GM23248 (cell line): Measurements from ENCODE around the gene HSFX1. TPM values are rescaled to one million over a fixed set of nuclear protein-coding genes. Genes with fewer than 3 reads are reported as not detected.
"Not testable (repeated sequence)": the region's sequence is repeated elsewhere in the genome, so short reads cannot be mapped to it uniquely, and the experiment has no call there.

ENCODE experiments used
- DNase-seq: peaks from one replicate; pipeline ENCODE4 v3.0.0-alpha.2; 2015
- H2AFZ ChIP-seq: fragments of 200-600 bp; sonication (generic); 2 replicates; pipeline ENCODE4 v1.6.1; 2016; ENCODE audit warnings: antibody characterized with exemption
- H3F3A ChIP-seq: fragments of 200-600 bp; sonication (generic); 2 replicates; pipeline ENCODE4 v1.6.1; 2016; ENCODE audit warnings: mild to moderate bottlenecking, antibody characterized with exemption, mixed run types; ENCODE audit not compliant: insufficient read depth
- H3K27ac ChIP-seq: fragments of 200-600 bp; sonication (generic); 2 replicates; pipeline ENCODE4 v1.5.1; 2016; ENCODE audit warnings: mild to moderate bottlenecking
- H3K27me3 ChIP-seq: fragments of 200-600 bp; sonication (generic); replicated peaks from 2 replicates; pipeline ENCODE4 v1.6.1; 2016; ENCODE audit warnings: mild to moderate bottlenecking; ENCODE audit not compliant: insufficient read depth
- H3K36me3 ChIP-seq: fragments of 200-600 bp; sonication (generic); 2 replicates; pipeline ENCODE4 v1.6.1; 2016; ENCODE audit warnings: low read depth, mild to moderate bottlenecking
- H3K4me1 ChIP-seq: fragments of 200-600 bp; sonication (generic); 2 replicates; pipeline ENCODE4 v1.6.1; 2016; ENCODE audit warnings: mild to moderate bottlenecking; ENCODE audit not compliant: insufficient read depth
- H3K4me2 ChIP-seq: fragments of 200-600 bp; sonication (generic); one replicate; pipeline ENCODE4 v1.6.1; 2016; ENCODE audit warnings: mild to moderate bottlenecking; ENCODE audit not compliant: unreplicated experiment
- H3K4me3 ChIP-seq: fragments of 200-600 bp; sonication (generic); 2 replicates; pipeline ENCODE4 v1.5.1; 2016; ENCODE audit warnings: mild to moderate bottlenecking
- H3K79me2 ChIP-seq: fragments of 200-600 bp; sonication (generic); 2 replicates; pipeline ENCODE4 v1.6.1; 2016; ENCODE audit warnings: mild to moderate bottlenecking; ENCODE audit not compliant: insufficient read depth
- H3K9ac ChIP-seq: fragments of 200-600 bp; sonication (generic); 2 replicates; pipeline ENCODE4 v1.6.1; 2016; ENCODE audit warnings: mild to moderate bottlenecking
- H3K9me2 ChIP-seq: fragments of 200-600 bp; sonication (generic); 2 replicates; pipeline ENCODE4 v1.6.1; 2016; ENCODE audit warnings: mixed run types, mild to moderate bottlenecking, moderate library complexity; ENCODE audit not compliant: insufficient read depth
- H3K9me3 ChIP-seq: fragments of 200-600 bp; sonication (generic); one replicate; pipeline ENCODE4 v1.6.1; 2017; ENCODE audit warnings: low read depth
- H4K20me1 ChIP-seq: fragments of 200-600 bp; sonication (generic); 2 replicates; pipeline ENCODE4 v1.6.0; 2016; ENCODE audit not compliant: insufficient read depth
- EZH2 ChIP-seq: fragments of 200-600 bp; sonication (generic); IDR thresholded peaks from 2 replicates; pipeline ENCODE4 v1.6.1; 2018; ENCODE audit warnings: antibody characterized with exemption, mild to moderate bottlenecking; ENCODE audit not compliant: insufficient read depth, poor library complexity, severe bottlenecking
- EZH2phosphoT487 ChIP-seq: fragments of 200-600 bp; sonication (generic); IDR thresholded peaks from 2 replicates; pipeline ENCODE4 v1.6.1; 2018; ENCODE audit warnings: antibody characterized with exemption, moderate library complexity, mild to moderate bottlenecking, low read depth; ENCODE audit not compliant: insufficient read depth
- WGBS, 2 experiments: methylation state at CpG; one replicate each; pipeline ENCODE4 v1.1.6; 2015 to 2017; ENCODE audit warnings: low lambda C conversion rate in 2 of 2, low coverage in 1 of 2; ENCODE audit errors: missing lambda C conversion rate in 2 of 2; 5-methylcytosine and 5-hydroxymethylcytosine counted together
- in situ Hi-C: fragments of 300-500 bp; cut with MboI; formaldehyde crosslinking; loops from 2 replicates; pipeline ENCODE4 v1.15.0; 2020
- polyA plus RNA-seq: library from polyadenylated mRNA; unstranded; fragments of >200 nt; fragmentation: Nextera tagmentation; extraction: Ambion mirVana; gene quantifications from 2 replicates; pipeline ENCODE4 v1.2.1, GENCODE V29; 2016
- total RNA-seq: library from RNA; depleted of rRNA; stranded (reverse); fragments of >200 nt; shearing (Covaris generic); gene quantifications from 2 replicates; pipeline ENCODE4 v1.2.3, GENCODE V29; 2014

The HSFX1 gene
- total and polyA plus RNA-seq, 2 experiments from 2014 or later = 0.65 TPM; not detected in 1

DNA sequence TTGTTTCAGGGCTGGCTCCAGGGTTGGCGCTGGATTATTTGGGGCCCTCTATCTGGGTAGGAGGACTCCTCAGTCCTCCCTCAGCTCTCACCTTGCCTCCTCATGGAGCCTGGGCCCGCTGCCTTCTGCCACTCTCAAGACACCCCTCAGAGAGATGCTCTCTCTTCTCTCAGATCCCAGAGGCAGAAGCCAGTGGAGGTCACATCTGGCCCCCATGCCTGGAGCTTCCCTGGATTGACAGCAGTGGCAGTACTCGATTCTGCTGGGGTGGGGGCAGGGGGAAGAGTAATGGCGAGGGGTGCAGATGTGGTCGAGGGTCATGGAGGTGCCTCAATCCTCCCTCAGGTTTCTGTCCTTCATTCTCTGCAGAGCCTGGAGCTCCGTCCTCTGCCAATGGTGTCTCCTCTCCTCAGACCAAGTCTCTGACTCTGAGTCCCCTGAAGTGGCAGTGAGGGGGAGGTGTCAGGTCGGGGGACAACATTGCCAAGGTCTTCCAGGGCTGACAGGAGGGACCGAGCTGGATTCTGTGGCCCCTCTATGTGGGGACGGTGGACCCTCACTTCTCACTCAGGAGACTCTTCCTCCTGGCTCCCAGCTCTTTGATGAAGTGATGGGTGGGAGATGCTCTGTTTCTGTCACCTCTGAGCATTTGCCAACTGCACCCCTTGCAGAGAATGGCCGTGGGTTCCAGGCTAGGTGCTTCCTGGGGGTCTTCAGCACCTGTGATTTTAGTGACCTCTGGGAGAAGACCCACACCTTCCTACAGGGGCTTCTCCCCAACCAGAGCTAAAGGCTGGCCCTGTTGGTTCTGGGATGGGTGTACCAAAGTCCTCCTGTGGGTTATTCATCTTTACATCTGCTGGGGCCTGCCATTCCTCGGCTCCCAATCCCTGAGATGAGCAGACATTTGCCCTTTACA lies 10.9 kb upstream of the HSFX1 start:
- in situ Hi-C loops = no loop called here
- Histone ChIP-seq H3K4me3 (no peak overlapping the region), H3K27ac (no peak overlapping the region), H3F3A (no peaks in the 10 kb centered on the region), H3K4me2 (no peak overlapping the region), H3K9ac (no peak overlapping the region), H4K20me1 (no peaks in the 10 kb centered on the region), H3K9me3 (no peaks in the 10 kb centered on the region), H3K36me3 (no peaks in the 10 kb centered on the region), H3K27me3 (no peaks in the 10 kb centered on the region), H3K4me1 (no peaks in the 10 kb centered on the region), H3K9me2 (no peaks in the 10 kb centered on the region), H2AFZ (no peak overlapping the region), H3K79me2 (no peaks in the 10 kb centered on the region)
- no peak for DNase-seq
- TF ChIP-seq EZH2 (no peak), EZH2phosphoT487 (no peak)
- WGBS, 2 experiments = 7 to 18% methylated on average over 8 to 9 of the region's 11 CpGs

DNA sequence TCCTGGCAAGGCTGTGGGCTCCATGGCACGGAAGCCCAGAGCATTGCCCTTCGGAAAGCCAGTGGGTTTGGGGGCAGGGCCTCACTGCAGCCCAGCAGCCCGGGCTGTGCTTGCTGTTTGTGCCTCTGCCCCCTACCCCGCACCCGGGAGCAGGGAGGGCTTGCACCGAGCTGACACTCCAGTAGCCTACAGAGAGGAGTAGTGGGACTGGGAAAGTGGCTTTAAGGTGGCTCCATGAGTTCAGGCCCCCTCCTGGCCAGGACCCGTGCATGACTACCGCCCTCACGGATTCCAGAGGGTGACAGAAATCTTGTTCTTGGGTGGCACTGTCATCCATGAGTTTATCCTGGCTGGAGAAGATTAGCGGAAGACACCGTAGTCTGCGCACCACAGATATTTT lies 3.5 kb upstream of the HSFX1 start:
- H3K36me3 ChIP-seq, H2AFZ ChIP-seq, H3K9me3 ChIP-seq, H3K27me3 ChIP-seq, H3K4me2 ChIP-seq, H3K9me2 ChIP-seq, DNase-seq, H3K79me2 ChIP-seq, H3K9ac ChIP-seq, H4K20me1 ChIP-seq, in situ Hi-C loops, H3K4me1 ChIP-seq, H3K4me3 ChIP-seq, H3K27ac ChIP-seq, H3F3A ChIP-seq: not testable (repeated sequence)
- WGBS, 2 experiments = 60 to 62% methylated on average over 1 to 3 of the region's 12 CpGs

DNA sequence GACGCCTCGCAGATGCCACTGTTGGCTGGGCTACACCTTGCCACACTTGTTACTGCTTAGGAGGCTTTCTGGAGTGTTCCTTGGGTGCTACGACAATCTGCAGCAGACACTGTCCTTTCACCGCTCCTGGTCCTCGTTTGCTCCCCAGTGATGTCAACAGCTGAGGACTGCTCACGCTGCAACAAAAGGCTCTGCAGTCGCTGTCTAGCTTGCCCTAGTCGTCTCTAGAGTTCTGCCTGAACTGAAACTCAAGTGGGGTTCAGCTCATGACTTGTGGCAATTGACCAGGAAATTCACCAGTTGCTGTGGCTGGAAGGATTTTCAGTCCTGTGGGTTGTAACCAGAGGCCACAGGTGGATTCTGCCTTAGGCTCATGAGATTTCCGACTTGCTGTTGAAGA lies 842 bp upstream of the HSFX1 start:
- H3K27ac ChIP-seq, H3K36me3 ChIP-seq, H3K79me2 ChIP-seq, in situ Hi-C loops, H3K9me3 ChIP-seq, H3F3A ChIP-seq, H3K9ac ChIP-seq, H4K20me1 ChIP-seq, DNase-seq, H3K4me1 ChIP-seq, H3K4me3 ChIP-seq, H3K4me2 ChIP-seq, H3K9me2 ChIP-seq, H2AFZ ChIP-seq, H3K27me3 ChIP-seq: not testable (repeated sequence)
- WGBS, 2 experiments = no CpG with 5 or more reads among the region's 9 CpGs

DNA sequence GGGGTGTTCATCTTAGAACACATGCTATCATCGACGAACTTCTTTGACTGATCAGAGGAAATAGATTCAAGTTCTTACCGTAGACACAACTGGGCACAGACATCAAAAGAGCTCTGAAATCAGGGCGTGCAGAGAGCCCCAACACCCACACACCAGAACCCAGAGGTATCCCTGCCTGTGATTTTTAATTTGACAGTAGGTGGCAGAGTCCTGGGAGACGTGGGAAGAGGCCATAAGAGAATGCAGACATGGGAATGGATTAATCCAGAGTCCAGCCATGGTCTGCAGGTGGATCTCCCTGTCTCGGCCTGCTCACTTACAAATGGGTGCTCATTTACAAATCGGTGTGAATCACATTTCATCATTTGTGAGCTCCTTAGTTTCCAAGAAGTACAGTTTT lies 4.1 kb downstream of the HSFX1 start:
- H3K4me2 ChIP-seq, H3K9me3 ChIP-seq, H3K36me3 ChIP-seq, H3K9ac ChIP-seq, H3F3A ChIP-seq, H2AFZ ChIP-seq, H3K9me2 ChIP-seq, H3K79me2 ChIP-seq, in situ Hi-C loops, H3K4me1 ChIP-seq, H3K4me3 ChIP-seq, H3K27ac ChIP-seq, H4K20me1 ChIP-seq, H3K27me3 ChIP-seq, DNase-seq: not testable (repeated sequence)
- no CpG with 5 or more reads among the region's 7 CpGs for WGBS, 2 experiments

DNA sequence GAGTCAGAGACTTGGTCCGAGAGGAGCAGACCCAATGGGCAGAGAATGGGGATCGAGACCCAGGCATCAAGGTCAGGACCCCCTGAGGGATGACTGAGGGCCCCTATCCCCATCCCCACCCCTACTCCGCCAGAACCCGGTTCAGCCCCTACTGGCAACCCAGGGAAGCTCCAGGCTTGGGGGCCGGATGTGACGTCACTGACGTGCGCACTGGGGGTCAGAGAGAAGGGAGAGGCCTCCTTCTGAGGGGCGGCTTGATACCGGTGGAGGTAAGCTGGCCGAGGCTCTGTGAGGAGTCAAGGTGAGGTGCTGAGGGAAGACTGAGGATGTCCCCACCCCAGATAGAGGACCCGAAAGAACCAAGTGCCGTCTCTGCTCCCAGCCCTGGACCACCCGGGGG lies 7.9 kb downstream of the HSFX1 start, which contains the start of gene MAGEA9:
MAGEA9 (plus strand) TSS at position 204 of the 400 bp plus-strand sequence. CDS start 4,281 bp downstream, outside the sequence.
- H3K36me3 ChIP-seq, H3K9ac ChIP-seq, H3K4me2 ChIP-seq, H4K20me1 ChIP-seq, H3K27me3 ChIP-seq, DNase-seq, H3K9me2 ChIP-seq, in situ Hi-C loops, H3K9me3 ChIP-seq, H3K79me2 ChIP-seq, H3K4me1 ChIP-seq, H3F3A ChIP-seq, H3K4me3 ChIP-seq, H3K27ac ChIP-seq, H2AFZ ChIP-seq: not testable (repeated sequence)
- WGBS, 2 experiments = no CpG with 5 or more reads among the region's 14 CpGs

DNA sequence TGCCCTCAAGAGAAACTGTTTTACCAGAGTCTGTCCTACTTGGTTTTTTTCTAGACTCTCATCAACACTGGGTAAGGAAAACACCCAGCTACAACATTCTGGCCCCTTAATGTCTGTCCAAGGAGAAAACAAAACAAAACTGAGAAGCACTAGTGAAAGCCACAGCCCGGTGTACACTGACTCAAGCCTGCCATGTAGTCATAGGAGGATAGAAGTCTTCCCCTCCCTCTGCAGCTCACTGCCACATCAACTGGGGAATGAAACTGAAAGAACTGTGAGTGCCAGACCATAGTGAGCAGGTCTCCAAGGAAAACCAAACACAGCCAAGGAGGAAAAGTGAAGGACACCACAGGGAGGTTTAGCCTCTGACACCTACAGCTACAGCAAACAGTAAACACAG lies 21.7 kb downstream of the HSFX1 start:
- not testable (repeated sequence) for H3K4me3 ChIP-seq

More for the DNA sequence above, 21.7 kb downstream of the HSFX1 start:
- H2AFZ ChIP-seq, H3K4me2 ChIP-seq, H3K27ac ChIP-seq, H3K9ac ChIP-seq, H3F3A ChIP-seq, H3K27me3 ChIP-seq, H3K9me3 ChIP-seq, H3K4me1 ChIP-seq, H3K36me3 ChIP-seq, DNase-seq, H3K79me2 ChIP-seq, in situ Hi-C loops, H3K9me2 ChIP-seq, H4K20me1 ChIP-seq: not testable (repeated sequence)
- no CpG with 5 or more reads among the region's 1 CpG for WGBS, 2 experiments
